HEK293 (cell line): ENCODE results near the gene INTS7.

Source experiments
- CTCF ChIP-seq: fragments of 450-650 bp; formaldehyde crosslinking; IDR thresholded peaks from 2 replicates; pipeline ENCODE4 v1.5.1; 2016; ENCODE audit warnings: missing biosample characterization, missing genetic modification characterization
- TSHZ1 ChIP-seq: fragments of 450-650 bp; formaldehyde crosslinking; IDR thresholded peaks from 2 replicates; pipeline ENCODE4 v1.5.1; 2016; ENCODE audit warnings: missing biosample characterization, missing genetic modification characterization, borderline replicate concordance
- WT1 ChIP-seq: fragments of 450-650 bp; formaldehyde crosslinking; IDR thresholded peaks from 2 replicates; pipeline ENCODE4 v1.5.1; 2016; ENCODE audit warnings: missing biosample characterization, missing genetic modification characterization
- YY1 ChIP-seq: fragments of 450-650 bp; formaldehyde crosslinking; IDR thresholded peaks from 2 replicates; pipeline ENCODE4 v1.5.1; 2018; ENCODE audit warnings: missing biosample characterization, missing genetic modification characterization
- ZBTB26 ChIP-seq: fragments of 450-650 bp; formaldehyde crosslinking; optimal IDR thresholded peaks from 2 replicates; pipeline ENCODE3; 2016; ENCODE audit warnings: missing biosample characterization, mild to moderate bottlenecking, missing genetic modification characterization
- ZEB2 ChIP-seq: fragments of 450-650 bp; formaldehyde crosslinking; IDR thresholded peaks from 2 replicates; pipeline ENCODE4 v1.5.1; 2016; ENCODE audit warnings: missing biosample characterization, missing genetic modification characterization
- ZNF792 ChIP-seq: fragments of 450-650 bp; formaldehyde crosslinking; IDR thresholded peaks from 2 replicates; pipeline ENCODE4 v1.5.1; 2016; ENCODE audit warnings: missing biosample characterization, missing genetic modification characterization

- TF ChIP-seq TSHZ1 (tag by site-specific recombination) = no peak
- no peak for TF ChIP-seq ZNF792
- no peak for TF ChIP-seq CTCF (tag by site-specific recombination)
- TF ChIP-seq ZEB2 (tag by site-specific recombination) = no peak
- TF ChIP-seq WT1 (tag by site-specific recombination) = no peak
- TF ChIP-seq ZBTB26 (tag by site-specific recombination) = no peak
- TF ChIP-seq YY1 (tag by site-specific recombination) = no peak
These were observed 96.8 kb downstream of the INTS7 start for GRCh38 chr1:211938561-211938997.
